GM15510 (cell line): Measurements from ENCODE around the gene ANKS1B.

Experiments
- POLR2A ChIP-seq: IDR thresholded peaks from 3 replicates; pipeline ENCODE4 v1.6.1; 2011; ENCODE audit warnings: borderline replicate concordance; ENCODE audit not compliant: insufficient read length; ENCODE audit errors: extremely low read depth

Gene ANKS1B

DNA sequence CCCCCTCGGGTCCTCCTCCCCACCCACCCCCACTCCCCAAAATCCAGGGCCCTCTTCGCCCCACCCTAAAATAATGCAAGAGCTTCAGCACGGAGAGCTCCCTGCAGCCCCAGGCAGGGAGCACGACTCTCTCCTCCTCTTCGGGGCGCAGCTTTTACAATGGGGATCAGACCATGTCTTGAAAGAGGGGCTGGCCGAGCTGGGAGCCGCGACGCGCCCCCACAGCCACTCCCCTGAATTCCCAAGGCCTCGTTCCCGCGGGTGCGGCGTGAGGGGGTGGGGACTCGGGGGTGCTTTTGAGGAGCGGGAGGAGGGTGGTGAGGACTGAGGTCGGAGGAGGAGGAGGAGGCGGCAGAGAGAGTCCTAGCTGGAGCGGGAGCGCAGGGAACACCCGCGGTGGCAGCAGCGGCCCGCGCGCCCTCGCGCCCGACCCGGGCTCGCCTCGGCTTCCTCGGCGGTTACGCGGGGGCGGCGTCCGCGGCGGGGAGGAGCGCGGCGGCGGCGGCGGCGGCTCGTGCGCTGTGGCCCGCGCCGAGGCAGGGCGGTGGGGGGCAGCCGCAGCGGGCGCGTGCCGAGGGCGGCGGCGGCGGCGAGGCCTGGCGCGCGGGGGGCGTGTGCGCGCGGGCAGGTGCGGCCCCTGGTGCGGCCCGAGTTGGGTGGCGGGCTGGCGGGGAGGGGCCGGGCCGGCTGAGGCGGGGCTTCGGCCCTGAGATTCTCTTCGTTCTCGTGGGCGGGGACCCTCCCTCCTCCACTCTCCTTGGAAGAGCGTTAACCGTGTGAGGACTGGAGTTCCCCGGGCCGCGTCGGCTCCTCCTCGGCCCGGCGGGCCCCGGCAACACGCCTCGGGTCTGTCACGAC is at the start of gene ANKS1B:
Gene ANKS1B, minus strand, starts transcription at position 666 of the 858 bp plus-strand sequence. CDS start 699 bp downstream, outside the sequence.
- no peak for TF ChIP-seq POLR2A

DNA sequence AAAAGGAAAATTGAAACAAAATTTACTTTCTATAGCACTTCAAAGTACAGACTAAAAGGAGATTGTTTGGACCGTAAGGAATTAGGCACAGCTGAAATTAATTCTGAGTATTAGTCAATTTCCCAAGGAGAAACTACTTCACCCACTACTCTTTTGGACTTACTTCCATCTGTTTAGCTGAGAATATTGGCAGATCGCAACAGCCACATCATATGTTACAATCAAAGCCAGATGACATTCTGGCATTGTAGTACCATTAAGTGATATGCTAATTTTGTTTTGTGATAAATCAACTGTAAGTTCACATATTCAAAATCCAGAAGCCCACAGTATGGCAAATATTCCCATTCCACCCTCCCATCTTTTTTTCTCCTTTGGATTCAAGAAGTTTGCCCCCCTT is 47.1 kb upstream of the ANKS1B start:
- TF ChIP-seq POLR2A = no peak

DNA sequence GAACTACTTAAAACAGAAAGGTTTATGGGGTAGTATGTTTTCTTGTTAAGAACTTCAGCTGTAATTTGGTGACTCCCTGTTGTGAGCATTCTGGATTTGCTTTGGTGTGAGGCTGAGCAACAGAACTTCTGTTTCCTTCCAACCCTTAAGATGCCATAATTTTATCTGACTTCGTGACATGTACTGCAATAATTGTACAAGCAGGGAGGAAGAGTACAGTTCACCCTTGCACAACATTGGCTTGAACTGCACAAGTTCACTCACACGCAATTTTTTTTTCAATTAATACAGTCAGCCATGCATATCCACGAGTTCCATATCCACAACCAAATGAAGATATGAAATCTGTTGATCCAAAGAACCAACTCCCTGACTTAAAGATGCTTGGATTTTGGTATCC is 42.9 kb upstream of the ANKS1B start:
- TF ChIP-seq POLR2A = no peak

DNA sequence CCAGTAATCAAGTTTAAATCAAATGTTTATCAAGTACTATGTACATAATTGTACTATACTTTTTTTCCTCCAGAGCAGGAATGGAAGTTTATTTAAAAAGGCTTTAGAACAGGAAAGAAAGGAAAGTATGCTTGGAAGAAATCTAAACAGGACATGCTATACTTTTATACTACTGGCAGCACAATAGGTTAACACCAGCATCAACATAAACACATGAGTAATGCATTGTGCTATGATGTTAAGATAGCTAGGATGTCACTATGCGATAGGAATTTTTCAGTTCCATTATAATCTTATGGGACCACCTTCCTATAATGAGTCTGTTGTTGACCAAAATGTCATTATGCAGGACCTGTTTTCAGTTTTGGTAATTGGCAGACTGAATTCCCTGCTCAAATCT is 41.5 kb upstream of the ANKS1B start:
- TF ChIP-seq POLR2A = no peak

DNA sequence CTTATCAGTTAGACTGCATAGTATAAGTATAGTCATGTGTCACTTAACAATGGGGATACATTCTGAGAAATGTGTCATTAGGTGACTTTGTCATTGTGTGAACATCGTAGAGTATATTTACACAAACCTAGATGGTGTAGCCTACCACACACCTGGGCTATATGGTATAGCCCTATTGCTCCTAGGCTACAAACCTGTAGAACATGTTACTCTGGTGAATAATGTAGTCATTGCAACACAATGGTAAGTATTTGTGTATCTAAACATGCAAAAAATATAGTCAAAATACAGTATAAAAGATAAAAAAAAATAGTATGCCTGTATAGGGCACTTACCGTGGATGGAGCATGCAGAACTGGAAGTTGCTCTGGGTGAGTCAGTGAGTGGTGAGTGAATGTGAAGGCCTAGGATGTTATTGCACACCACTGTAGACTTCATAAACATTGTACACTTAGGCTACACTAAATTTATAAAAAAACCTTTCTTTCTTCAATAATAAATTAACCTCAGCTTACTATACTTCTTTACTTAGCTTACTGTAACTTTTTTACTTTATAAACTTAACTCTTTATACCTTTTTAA is 40.3 kb upstream of the ANKS1B start:
- TF ChIP-seq POLR2A = no peak

DNA sequence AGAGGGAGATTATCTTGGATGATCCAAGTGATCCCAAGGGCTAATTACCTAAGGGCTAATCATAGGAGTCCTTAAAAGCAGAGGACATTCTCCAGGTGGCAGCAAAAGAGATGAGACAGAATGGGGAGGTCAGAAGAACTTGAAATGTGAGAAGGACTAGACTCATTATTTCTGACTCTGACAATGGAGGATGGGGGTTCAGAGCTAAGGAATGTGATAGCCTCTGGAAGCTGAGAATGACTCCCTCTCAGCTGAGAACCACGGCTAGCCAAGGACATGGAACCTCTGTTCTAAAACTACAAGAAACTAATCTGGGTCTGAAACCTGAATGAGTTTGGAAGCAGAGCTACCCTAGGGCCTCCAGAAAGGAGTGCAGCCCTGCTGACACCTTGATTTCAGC is 35.6 kb upstream of the ANKS1B start:
- no peak for TF ChIP-seq POLR2A

DNA sequence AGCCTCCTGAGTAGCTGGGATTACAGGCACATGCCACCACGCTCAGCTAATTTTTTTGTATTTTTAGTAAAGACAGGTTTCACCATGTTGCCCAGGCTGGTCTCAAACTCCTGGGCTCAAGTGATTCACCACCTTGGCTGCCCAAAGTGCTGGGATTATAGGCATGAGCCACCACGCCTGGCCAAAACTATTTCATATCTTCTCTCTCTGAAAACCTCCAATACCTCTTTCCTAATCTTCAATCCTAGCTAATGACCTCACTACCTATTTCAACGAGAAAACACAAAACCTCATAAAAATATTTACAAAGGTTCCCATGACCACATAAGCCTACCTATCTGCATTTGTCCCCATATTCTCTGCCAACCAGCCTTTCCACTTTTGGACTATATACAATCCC is 32.3 kb upstream of the ANKS1B start:
- TF ChIP-seq POLR2A = no peak

DNA sequence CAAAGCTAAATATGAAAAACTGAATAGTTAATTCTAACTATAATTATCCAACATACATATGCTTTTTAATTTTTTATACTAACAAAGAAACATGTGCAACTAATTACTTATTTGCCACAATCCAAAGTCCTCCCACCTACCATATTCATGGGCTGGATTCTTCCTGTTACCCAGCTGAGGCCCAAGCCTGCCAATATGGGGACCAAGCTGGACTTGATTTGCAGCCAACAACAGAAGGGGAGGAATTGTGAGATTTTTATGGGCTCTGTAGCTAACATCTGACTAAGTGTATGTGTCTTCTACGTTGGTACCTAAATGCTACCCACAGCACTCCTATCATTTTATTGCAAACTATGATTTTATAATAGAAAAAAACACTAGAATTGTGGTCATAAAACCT is 13.1 kb upstream of the ANKS1B start:
- TF ChIP-seq POLR2A = no peak

DNA sequence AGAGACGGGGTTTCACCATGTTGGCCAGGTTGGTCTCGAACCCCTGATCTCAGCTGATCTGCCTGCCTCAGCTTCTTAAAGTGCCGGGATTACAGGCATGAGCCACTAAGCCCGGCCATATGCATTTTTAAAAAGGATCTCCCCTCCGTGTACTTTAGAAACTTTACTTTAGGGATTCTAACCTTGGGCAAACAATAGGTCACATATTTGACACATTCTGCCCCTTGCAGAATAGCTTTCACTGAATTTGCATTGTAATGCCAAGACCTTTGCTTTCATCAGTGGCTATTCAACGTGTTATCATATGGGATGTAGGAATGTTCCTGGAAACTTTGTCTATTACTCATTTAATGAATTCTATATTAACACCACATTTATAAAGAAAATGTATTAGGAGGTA is 11.4 kb upstream of the ANKS1B start:
- no peak for TF ChIP-seq POLR2A

DNA sequence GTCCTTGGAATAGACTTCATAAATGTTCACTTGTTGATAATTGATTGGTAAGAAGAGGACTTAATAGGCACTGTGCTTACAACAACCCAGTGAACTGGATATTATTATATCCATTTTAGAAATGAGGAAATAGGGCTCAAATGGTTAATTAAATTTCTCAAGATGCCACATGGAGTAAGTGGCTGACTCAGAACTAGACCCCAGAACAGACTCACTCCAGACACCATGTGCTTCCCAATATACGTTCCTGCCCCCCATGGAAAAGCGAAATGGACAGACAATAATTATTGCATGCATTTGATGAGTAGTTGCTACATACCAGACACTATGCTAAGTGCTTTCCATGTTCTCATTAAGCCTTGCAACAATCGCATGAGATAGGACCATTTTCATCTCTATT is 895 bp upstream of the ANKS1B start:
- no peak for TF ChIP-seq POLR2A

DNA sequence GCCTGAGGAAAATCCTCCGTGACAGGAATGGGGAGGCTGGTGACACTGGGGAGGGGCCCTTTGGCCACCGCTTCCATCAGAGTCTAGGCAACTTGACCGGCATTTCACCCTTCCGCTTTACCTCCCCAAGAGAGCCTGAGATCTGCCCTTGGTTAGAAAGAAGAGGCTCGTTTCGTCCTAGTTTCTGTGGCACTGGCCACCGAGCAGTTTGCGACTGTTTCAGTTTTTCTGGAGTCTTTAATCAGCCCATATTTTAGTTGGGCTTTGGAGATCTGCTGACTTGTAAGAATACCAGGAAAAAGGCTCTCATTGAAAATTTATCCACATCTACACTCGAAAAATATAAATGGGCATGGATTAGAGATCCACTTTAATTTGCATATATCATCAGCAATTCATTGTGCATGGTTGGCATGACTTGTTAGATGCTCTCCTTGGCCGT is 414 bp upstream of the ANKS1B start:
- no peak for TF ChIP-seq POLR2A

DNA sequence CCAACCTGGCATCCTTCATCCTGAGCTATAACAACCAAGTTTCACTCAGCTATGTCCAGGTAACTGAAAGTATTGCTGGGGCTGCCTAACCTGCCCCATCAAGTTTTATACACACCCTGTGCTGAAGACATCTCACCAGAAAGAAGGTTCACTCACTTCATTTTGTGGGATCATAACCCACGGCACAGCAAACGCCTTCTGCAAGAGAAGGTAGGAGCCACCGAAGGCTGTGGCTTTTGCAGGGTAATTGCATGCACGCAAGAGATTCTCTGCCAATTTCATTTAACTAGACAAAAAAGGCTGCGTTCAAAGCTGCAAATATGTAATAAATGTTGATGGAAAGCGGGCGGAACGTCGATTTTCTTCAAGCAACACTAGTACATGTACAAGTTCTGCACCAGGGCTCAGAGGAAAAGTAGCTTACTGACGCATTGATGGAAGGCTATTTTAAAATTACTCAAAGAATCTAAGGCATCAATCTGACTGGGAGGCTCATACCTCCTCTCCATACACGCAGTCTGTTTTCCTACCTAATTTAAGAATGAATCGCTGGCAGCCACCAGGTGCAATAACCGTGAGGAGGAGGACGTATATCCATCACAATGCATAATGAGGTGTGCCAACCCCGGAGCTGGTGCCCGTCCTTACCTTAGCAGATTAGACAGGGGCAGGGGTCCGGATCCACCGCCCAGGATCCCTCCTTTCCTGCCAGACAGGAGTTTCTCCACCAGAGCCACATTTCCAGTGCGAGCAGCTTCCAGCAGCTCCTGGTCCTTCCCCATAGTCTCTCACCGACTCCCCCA is 1.1 kb downstream of the ANKS1B start:
- TF ChIP-seq POLR2A = no peak

DNA sequence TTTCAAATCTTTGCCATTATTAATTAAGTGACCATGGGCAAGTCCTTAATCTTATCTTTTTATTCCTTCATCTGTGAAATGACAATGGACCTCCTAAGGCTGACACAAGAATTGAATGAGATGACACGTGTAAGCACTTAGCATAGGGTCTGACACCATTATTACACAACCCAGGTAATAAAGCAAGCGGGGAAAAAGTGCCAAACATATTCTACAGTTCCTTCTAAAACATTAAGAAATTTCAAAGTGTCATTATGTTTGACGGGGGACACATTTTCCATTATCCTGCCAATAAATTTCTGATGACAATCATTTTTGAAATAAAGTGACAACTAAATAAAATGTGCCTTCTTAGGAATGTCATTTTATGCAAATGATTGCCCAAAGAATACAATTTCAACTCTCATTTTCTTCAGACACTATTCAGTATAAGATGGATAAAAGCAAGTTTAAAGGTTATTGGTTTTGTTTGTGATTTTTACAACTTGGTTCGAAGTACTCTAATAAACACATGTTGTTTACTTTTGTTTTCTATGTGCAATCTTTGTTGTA is 3.0 kb downstream of the ANKS1B start:
- TF ChIP-seq POLR2A = no peak

DNA sequence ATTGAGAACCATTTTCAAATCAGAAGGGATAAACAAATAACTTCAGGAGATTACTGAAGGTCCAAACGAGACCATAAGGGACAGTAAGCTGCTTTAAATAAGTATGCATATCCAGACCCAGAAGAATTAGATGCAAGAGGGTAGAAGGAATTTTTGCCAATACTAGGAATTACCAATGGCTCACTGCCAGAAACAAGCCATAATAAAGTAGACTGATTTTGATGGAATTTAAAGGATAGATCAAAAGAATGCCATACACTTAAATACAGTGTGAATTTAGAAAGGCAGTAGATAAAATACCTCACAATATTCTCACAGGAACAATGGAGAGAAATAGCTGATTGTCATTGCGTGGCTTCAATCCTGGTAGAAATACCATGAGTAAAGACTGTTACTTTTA is 5.3 kb downstream of the ANKS1B start:
- TF ChIP-seq POLR2A = no peak

DNA sequence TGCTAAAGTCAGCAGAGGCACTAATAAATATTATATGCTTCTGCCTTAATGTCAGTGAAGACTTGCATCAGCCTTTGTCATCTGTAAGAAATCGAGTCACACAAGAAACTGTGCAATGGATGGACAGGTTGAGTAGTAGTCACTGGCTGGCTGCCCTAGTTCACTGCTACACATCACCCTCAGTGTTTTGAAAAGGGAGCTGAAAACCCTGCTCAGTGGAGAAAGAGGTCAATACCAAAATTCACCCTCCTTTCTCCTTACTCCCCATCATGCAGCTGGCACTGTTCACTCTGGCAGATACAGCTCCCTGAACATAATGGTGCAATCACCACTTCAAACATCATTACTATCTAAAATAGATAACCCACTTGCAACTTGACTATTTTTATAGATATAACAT is 6.6 kb downstream of the ANKS1B start:
- TF ChIP-seq POLR2A = no peak
